ENCODE measurements around the gene GCH1.
"Not testable (repeated sequence)": the region's sequence is repeated elsewhere in the genome, so short reads cannot be mapped to it uniquely, and the experiment has no call there.

Gene GCH1

DNA sequence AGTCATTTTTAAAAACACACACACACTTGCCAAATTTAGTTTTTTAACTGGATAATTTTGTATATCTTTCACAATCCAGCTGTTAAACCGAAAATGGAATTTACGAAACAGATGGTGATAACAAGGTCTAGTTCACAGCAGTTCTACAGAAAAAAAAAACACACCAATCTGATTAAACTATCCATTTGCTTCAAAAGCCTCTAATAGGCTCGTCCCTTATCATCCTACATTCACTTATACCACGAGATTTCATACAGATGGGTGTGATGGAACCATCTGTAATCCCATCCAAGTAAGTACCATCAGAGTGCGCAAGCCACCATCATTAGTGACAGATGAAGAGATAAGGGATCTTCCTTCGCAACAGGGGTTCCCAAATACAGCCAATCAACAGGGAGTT lies 20.1 kb downstream of the GCH1 start:
- Histone ChIP-seq H3K9me3 (replicated peaks; ENCODE audit: low read length) (no peaks in the 10 kb centered on the region), H3K36me3 (ENCODE audit: insufficient read depth, low read length) (no peaks in the 10 kb centered on the region), H3K4me2 (ENCODE audit: low read length) (peak overlapping the region; percentile 74), H3K27me3 (ENCODE audit: control insufficient read depth, insufficient read depth, low read length) (no peaks in the 10 kb centered on the region), H3K9ac (ENCODE audit: low read depth, low read length) (no peak overlapping the region), H3K4me3 (ENCODE audit: low read length) (no peak overlapping the region), H3K4me1 (ENCODE audit: control insufficient read depth, insufficient read depth, low read length) (no peaks in the 10 kb centered on the region)

DNA sequence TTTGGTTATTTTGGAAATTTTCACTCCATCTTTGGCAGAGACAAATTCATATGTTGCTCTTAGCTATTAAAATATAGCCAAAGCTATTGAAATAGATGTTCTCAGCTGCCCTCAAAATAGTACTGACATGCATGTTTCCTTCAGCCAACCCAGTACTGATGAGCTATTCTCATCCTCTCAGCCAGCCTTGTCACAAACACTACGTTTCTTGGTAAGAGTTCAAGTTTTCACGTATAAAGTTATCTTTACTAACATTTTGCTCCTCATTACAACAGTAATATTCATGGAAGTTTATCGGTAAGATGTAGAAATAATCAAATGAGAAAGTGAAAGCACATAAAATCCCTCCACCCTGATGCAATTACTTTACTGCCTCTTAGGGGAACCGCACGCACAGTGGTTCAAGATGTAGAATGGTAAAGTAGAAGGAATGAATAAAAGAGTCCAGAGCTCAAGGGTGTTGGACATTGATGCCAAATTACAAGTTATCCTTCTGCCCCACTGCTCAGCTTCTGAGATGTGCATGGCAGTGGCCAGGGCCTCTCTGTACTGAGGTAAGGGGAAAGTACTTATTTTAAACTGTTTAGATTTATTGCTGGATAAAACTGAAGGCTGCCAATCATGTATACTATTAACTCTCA lies 20.7 kb downstream of the GCH1 start:
- Histone ChIP-seq H3K4me2 (ENCODE audit: low read length) (peak overlapping the region; percentile 74), H3K27me3 (ENCODE audit: control insufficient read depth, insufficient read depth, low read length) (no peaks in the 10 kb centered on the region), H3K36me3 (ENCODE audit: insufficient read depth, low read length) (no peaks in the 10 kb centered on the region), H3K9me3 (replicated peaks; ENCODE audit: low read length) (no peaks in the 10 kb centered on the region), H3K9ac (ENCODE audit: low read depth, low read length) (peak overlapping the region; percentile 39), H3K4me1 (ENCODE audit: control insufficient read depth, insufficient read depth, low read length) (no peaks in the 10 kb centered on the region), H3K4me3 (ENCODE audit: low read length) (peak overlapping the region; percentile 62)

DNA sequence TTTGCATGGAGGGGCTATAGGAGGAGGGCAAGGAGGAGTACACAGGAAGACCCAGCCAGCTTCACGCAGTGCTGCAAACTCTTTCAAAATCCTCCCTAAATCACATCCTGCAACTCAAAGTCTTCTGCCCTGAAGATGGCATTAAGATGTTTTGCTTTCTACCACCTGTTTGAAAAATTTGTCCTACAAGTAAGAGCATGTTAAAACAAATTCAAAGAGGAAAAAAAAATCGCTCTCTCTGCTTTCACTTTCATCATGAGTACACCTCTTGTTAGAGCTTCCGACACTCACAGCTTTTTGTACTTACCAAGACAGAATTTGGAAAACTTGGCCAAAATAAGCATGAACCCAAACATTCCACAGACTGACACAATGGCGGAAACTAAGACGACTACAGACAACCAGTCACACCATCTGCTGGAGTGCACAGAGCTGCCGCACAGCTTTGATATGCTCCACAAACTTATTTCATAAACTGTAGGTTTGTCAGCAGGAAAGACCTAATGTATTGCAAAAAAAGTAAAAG lies 21.3 kb downstream of the GCH1 start:
- H3K27me3 ChIP-seq (ENCODE audit: control insufficient read depth, insufficient read depth, low read length), result no peaks in the 10 kb centered on the region
- H3K4me1 ChIP-seq (ENCODE audit: control insufficient read depth, insufficient read depth, low read length), result no peaks in the 10 kb centered on the region
- peak overlapping the region; percentile 74 for H3K4me2 ChIP-seq (ENCODE audit: low read length)
- no peaks in the 10 kb centered on the region for H3K9me3 ChIP-seq (replicated peaks; ENCODE audit: low read length)
- H3K36me3 ChIP-seq (ENCODE audit: insufficient read depth, low read length), result no peaks in the 10 kb centered on the region
- peak overlapping the region; percentile 62 for H3K4me3 ChIP-seq (ENCODE audit: low read length)
- peak overlapping the region; percentile 39 for H3K9ac ChIP-seq (ENCODE audit: low read depth, low read length)

DNA sequence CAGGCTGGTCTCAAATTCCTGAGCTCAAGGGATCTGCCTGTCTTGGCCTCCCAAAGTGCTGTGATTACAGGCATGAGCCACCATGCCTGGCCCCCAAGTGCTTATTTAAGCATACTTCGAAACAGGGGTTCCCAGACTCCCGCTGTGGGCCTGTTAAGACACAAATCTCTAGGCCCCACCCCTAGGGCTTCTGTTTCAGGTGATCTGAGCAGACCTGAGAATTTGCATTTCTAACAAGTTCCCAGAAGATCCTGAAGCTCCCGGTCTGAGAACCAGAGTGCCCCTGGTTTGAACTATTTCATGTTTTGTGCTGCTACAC lies 25.0 kb downstream of the GCH1 start:
- Histone ChIP-seq H3K36me3 (ENCODE audit: insufficient read depth, low read length) (no peaks in the 10 kb centered on the region), H3K4me1 (ENCODE audit: control insufficient read depth, insufficient read depth, low read length) (no peaks in the 10 kb centered on the region), H3K27me3 (ENCODE audit: control insufficient read depth, insufficient read depth, low read length) (no peaks in the 10 kb centered on the region), H3K4me3 (ENCODE audit: low read length) (no peak overlapping the region), H3K9ac (ENCODE audit: low read depth, low read length) (no peak overlapping the region), H3K4me2 (ENCODE audit: low read length) (no peak overlapping the region), H3K9me3 (replicated peaks; ENCODE audit: low read length) (no peaks in the 10 kb centered on the region)

DNA sequence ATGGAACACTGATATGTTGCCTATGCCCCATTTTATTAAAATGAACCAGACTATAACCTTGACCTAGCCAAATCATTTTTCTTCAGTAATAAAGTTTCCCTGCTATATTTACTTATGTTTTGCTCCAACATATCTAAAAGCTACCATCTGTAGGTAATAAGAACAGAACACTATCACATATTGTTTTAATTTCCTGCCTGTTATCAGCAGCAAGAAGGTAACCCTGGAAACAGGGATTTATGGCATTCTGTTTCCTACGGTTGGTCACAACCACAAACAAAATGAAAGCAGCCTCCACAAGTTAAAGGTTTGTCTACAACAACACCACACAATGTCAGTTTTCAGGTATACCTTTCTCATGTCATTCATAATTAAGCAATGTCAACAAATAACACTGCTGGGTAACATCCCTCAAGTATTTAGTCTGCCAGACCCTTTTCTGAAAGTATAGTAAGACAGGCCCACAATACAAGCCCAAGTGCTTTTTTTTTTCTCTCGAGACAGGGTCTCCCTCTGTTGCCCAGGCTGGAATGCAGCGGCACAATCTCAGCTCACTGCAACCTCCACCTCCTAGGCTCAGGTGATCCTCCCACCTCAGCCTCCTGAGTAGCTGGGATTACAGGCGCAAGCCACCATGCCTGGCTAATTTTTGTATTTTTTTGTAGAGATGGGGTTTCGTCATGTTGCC lies 25.5 kb downstream of the GCH1 start:
- no peak overlapping the region for H3K9ac ChIP-seq (ENCODE audit: low read depth, low read length)

DNA sequence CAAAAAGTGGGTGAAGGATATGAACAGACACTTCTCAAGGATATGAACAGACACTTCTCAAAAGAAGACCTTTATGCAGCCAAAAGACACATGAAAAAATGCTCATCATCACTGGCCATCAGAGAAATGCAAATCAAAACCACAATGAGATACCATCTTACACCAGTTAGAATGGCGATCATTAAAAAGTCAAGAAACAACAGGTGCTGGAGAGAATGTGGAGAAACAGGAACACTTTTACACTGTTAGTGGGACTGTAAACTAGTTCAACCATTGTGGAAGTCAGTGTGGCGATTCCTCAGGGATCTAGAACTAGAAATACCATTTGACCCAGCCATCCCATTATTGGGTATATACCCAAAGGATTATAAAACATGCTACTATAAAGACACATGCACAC lies 27.0 kb downstream of the GCH1 start:
- H3K4me2 ChIP-seq (ENCODE audit: low read length); H3K9ac ChIP-seq (ENCODE audit: low read depth, low read length); H3K9me3 ChIP-seq (replicated peaks; ENCODE audit: low read length); H3K27me3 ChIP-seq (ENCODE audit: control insufficient read depth, insufficient read depth, low read length); H3K4me1 ChIP-seq (ENCODE audit: control insufficient read depth, insufficient read depth, low read length); H3K36me3 ChIP-seq (ENCODE audit: insufficient read depth, low read length); H3K4me3 ChIP-seq (ENCODE audit: low read length): not testable (repeated sequence)

More for the DNA sequence above, 25.5 kb downstream of the GCH1 start:
- Histone ChIP-seq H3K4me1 (ENCODE audit: control insufficient read depth, insufficient read depth, low read length) (no peaks in the 10 kb centered on the region), H3K4me3 (ENCODE audit: low read length) (no peak overlapping the region), H3K4me2 (ENCODE audit: low read length) (no peak overlapping the region), H3K9me3 (replicated peaks; ENCODE audit: low read length) (no peaks in the 10 kb centered on the region), H3K36me3 (ENCODE audit: insufficient read depth, low read length) (no peaks in the 10 kb centered on the region), H3K27me3 (ENCODE audit: control insufficient read depth, insufficient read depth, low read length) (no peaks in the 10 kb centered on the region)

DNA sequence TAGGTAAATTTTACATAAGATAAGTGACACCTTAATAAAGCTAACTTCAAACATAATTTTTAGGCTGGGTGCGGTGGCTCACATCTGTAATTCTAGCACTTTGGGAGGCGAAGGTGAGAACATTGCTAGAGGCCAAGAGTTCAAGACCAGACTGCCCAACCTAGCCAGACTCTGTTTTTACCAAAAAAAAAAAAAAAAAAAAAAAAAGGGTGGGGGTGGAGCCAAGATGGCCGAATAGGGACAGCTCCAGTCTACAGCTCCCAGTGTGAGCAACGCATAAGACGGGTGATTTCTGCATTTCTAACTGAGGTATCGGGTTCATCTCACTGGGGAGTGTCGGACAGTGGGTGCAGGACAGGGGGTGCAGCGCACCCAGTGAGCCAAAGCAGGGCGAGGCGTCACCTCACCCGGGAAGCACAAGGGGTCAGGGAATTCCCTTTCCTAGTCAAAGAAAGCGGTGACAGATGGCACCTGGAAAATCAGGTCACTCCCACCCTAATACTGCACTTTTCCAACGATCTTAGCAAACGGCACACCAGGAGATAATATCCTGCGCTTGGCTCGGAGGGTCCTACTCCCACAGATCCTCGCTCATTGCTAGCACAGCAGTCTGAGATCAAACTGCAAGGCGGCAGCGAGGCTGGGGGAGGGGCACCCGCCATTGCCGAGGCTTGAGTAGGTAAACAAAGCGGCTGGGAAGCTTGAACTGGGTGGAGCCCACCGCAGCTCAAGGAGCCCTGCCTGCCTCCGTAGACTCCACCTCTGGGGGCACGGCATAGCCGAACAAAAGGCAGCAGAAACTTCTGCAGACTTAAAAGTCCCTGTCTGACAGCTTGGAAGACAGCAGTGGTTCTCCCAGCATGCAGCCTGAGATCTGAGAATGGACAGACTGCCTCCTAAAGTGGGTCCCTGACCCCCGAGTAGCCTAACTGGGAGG lies 32.2 kb downstream of the GCH1 start:
- H3K4me2 ChIP-seq (ENCODE audit: low read length), result peak overlapping the region; percentile 94
- not testable (repeated sequence) for H3K9me3 ChIP-seq (replicated peaks; ENCODE audit: low read length); H3K36me3 ChIP-seq (ENCODE audit: insufficient read depth, low read length); H3K27me3 ChIP-seq (ENCODE audit: control insufficient read depth, insufficient read depth, low read length)
- H3K4me1 ChIP-seq (ENCODE audit: control insufficient read depth, insufficient read depth, low read length), result peaks cover 12% of the 10 kb centered on the region
- H3K4me3 ChIP-seq (ENCODE audit: low read length), result peak overlapping the region; percentile 70
- peak overlapping the region; percentile 23 for H3K9ac ChIP-seq (ENCODE audit: low read depth, low read length)

DNA sequence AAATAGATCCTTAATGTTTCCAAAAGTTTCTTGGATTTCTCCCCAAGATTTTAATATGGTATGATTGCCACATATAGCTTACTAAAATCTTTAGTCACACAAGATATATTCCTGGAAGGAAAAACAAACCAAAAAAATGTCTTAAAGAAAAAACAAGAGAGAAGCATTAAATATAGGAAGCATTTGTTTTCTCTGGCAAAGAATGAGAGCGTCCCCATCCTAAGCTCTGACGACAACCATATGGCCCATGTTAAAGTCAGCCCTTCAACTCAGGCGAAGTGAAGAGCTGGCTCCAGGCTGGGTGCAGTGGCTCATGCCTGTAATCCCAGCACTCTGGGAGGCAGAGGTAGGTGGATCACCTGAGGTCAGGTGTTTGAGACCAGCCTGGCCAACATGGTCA lies 35.6 kb downstream of the GCH1 start:
- no peak overlapping the region for H3K4me2 ChIP-seq (ENCODE audit: low read length)
- H3K9ac ChIP-seq (ENCODE audit: low read depth, low read length), result no peak overlapping the region
- no peaks in the 10 kb centered on the region for H3K36me3 ChIP-seq (ENCODE audit: insufficient read depth, low read length)
- peaks cover 12% of the 10 kb centered on the region for H3K4me1 ChIP-seq (ENCODE audit: control insufficient read depth, insufficient read depth, low read length)
- no peak overlapping the region for H3K4me3 ChIP-seq (ENCODE audit: low read length)
- no peaks in the 10 kb centered on the region for H3K9me3 ChIP-seq (replicated peaks; ENCODE audit: low read length)
- H3K27me3 ChIP-seq (ENCODE audit: control insufficient read depth, insufficient read depth, low read length), result peaks cover 14% of the 10 kb centered on the region

DNA sequence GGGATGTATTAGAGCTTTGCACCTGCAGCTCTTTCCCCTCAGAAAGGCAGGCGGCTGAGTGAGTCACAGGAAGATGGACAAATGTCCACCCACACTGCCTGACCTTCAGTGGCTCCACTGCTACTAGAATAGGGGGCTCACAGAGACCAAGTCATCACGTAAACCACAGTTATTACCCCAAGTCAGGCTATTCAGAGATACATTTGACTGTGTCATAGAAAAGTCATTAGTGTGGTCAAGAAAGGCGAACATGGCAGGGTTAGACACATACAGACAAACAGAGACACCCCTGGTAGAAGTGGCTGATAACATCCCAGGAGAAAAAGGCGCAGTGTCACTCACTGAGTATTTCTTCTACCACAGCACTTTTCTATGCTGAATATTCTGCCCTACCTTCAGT lies 36.0 kb downstream of the GCH1 start:
- no peak overlapping the region for H3K9ac ChIP-seq (ENCODE audit: low read depth, low read length)
- peaks cover 12% of the 10 kb centered on the region for H3K4me1 ChIP-seq (ENCODE audit: control insufficient read depth, insufficient read depth, low read length)
- peaks cover 14% of the 10 kb centered on the region for H3K27me3 ChIP-seq (ENCODE audit: control insufficient read depth, insufficient read depth, low read length)
- H3K36me3 ChIP-seq (ENCODE audit: insufficient read depth, low read length), result no peaks in the 10 kb centered on the region
- H3K4me3 ChIP-seq (ENCODE audit: low read length), result no peak overlapping the region
- no peak overlapping the region for H3K4me2 ChIP-seq (ENCODE audit: low read length)
- H3K9me3 ChIP-seq (replicated peaks; ENCODE audit: low read length), result no peaks in the 10 kb centered on the region

DNA sequence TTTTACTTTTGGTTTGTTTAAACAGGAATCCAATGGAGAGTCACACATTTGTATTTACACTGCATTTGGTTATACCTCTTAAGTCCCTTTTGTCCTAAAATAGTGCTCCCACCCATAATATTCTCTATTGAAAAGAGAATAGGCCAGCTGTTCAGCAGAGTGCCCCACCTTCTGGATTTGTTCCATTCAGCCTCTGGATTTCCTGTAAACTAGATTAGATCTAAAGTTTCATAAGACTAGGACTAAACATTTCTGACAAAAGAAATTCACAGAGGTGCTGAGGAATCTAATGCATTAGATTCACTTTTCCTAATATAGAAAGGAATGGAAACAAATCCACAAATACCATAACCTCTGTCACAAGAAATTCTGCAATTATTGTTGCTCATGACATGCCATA lies 38.1 kb downstream of the GCH1 start:
- H3K9ac ChIP-seq (ENCODE audit: low read depth, low read length), result no peak overlapping the region
- H3K9me3 ChIP-seq (replicated peaks; ENCODE audit: low read length), result no peaks in the 10 kb centered on the region
- H3K27me3 ChIP-seq (ENCODE audit: control insufficient read depth, insufficient read depth, low read length), result peaks cover 16% of the 10 kb centered on the region
- H3K36me3 ChIP-seq (ENCODE audit: insufficient read depth, low read length), result no peaks in the 10 kb centered on the region
- no peak overlapping the region for H3K4me3 ChIP-seq (ENCODE audit: low read length)
- H3K4me2 ChIP-seq (ENCODE audit: low read length), result no peak overlapping the region
- H3K4me1 ChIP-seq (ENCODE audit: control insufficient read depth, insufficient read depth, low read length), result peaks cover 12% of the 10 kb centered on the region

DNA sequence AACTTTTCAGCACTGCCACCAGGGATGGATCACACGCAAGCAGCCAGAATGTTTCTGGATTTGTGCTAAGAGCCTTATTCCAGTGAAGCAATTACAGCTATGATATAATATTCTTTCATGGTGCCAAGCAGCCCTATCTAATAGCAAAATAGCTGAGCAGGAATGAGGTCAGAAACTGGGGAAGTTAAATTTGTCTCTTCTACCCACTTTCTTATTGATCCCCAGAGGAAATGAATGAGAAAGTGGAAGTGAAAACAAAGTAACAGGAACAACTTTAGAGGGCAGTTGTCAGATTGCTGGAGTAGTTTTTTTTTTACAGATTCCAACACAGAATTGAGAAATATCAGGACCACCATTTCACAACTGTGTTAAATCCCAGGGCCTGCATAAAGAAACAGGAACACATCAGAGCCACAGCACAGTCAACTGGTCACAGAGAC lies 44.8 kb downstream of the GCH1 start:
- no peak overlapping the region for H3K4me2 ChIP-seq (ENCODE audit: low read length)
- no peak overlapping the region for H3K9ac ChIP-seq (ENCODE audit: low read depth, low read length)
- no peaks in the 10 kb centered on the region for H3K36me3 ChIP-seq (ENCODE audit: insufficient read depth, low read length)
- no peaks in the 10 kb centered on the region for H3K9me3 ChIP-seq (replicated peaks; ENCODE audit: low read length)
- H3K4me3 ChIP-seq (ENCODE audit: low read length), result no peak overlapping the region
- no peaks in the 10 kb centered on the region for H3K4me1 ChIP-seq (ENCODE audit: control insufficient read depth, insufficient read depth, low read length)
- H3K27me3 ChIP-seq (ENCODE audit: control insufficient read depth, insufficient read depth, low read length), result peaks cover 7% of the 10 kb centered on the region
